ENCODE measurements around the gene TRMT5. TPM values are rescaled to one million over a fixed set of nuclear protein-coding genes. Genes with fewer than 3 reads are reported as not detected.
A peak's percentile ranks its signal among the peaks of the same experiment; 100 is the strongest.

Gene TRMT5, protein sequence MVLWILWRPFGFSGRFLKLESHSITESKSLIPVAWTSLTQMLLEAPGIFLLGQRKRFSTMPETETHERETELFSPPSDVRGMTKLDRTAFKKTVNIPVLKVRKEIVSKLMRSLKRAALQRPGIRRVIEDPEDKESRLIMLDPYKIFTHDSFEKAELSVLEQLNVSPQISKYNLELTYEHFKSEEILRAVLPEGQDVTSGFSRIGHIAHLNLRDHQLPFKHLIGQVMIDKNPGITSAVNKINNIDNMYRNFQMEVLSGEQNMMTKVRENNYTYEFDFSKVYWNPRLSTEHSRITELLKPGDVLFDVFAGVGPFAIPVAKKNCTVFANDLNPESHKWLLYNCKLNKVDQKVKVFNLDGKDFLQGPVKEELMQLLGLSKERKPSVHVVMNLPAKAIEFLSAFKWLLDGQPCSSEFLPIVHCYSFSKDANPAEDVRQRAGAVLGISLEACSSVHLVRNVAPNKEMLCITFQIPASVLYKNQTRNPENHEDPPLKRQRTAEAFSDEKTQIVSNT
- 8.5 and 19.0 TPM in 2 replicates for total RNA-seq

DNA sequence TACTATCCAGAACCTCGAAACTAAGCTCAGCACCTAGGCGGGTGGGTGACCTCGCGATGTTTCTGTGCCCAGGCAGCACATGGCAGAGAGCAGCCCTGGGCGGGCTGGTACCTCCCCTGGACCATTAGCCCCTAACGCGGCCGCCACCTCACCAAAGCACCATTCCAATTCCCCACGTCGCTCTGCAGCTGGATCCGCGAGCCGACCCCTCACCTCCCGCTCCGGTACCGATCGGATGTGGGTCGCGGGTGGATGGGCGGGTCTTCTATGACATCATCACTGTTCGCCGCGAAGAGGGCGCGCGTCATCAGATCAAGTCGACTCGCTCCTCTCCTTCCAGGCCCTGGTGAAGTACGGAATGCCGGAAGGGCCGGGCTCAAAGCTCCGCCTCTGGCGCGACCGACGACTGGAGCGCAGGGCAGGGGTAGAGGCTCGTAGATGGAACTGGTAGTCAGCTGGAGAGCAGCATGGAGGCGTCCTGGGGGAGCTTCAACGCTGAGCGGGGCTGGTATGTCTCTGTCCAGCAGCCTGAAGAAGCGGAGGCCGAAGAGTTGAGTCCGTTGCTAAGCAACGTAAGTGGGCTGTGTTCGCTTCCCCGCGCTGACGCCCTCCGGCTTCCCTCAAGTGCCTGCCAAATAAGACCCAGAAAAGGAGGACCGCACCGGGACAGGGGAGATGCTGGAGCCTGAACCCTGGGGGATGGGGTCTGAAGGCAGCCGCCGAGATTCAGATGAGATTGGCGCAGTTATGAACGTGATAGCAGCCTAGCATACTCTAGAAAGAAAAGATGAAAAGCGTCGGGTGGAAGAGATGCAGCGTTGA is at the start of gene TRMT5, which contains the start of gene SLC38A6:
Gene TRMT5, minus strand, starts transcription at position 269 of the 822 bp plus-strand sequence. Its CDS starts 106 bp downstream, at position 163.
Gene SLC38A6, plus strand, starts transcription at position 435 of the 822 bp plus-strand sequence. Its CDS starts 33 bp downstream, at position 468.
- Histone ChIP-seq H3K36me3 (ENCODE audit: control insufficient read depth, insufficient read depth, low read length) (no peaks in the 10 kb centered on the region), H3K27me3 (ENCODE audit: control insufficient read depth, insufficient read depth, low read length) (no peaks in the 10 kb centered on the region), H3K4me3 (ENCODE audit: low read depth, low read length) (peak within 1 kb of the TSS; percentile 70)
- peak; percentile 81 for DNase-seq (ENCODE audit: low read depth)
- TF ChIP-seq CTCF (IDR thresholded peaks at IDR 0.05; ENCODE audit: insufficient read depth, low read length, poor library complexity, severe bottlenecking) = no peak

- no peak for TF ChIP-seq CTCF (IDR thresholded peaks at IDR 0.05; ENCODE audit: insufficient read depth, low read length, poor library complexity, severe bottlenecking)
- H3K36me3 ChIP-seq (ENCODE audit: control insufficient read depth, insufficient read depth, low read length) = no peaks in the 10 kb centered on the region
- no peaks in the 10 kb centered on the region for H3K27me3 ChIP-seq (ENCODE audit: control insufficient read depth, insufficient read depth, low read length)
- DNase-seq (ENCODE audit: low read depth) = no peak
- H3K4me3 ChIP-seq (ENCODE audit: low read depth, low read length) = no peak overlapping the region
These were observed 45.6 kb upstream of the TRMT5 start for GRCh38 chr14:61026526-61026925.

- Histone ChIP-seq H3K4me3 (ENCODE audit: low read depth, low read length) (no peak overlapping the region), H3K27me3 (ENCODE audit: control insufficient read depth, insufficient read depth, low read length) (no peaks in the 10 kb centered on the region), H3K36me3 (ENCODE audit: control insufficient read depth, insufficient read depth, low read length) (no peaks in the 10 kb centered on the region)
- TF ChIP-seq CTCF (IDR thresholded peaks at IDR 0.05; ENCODE audit: insufficient read depth, low read length, poor library complexity, severe bottlenecking) = peak; percentile 84
- DNase-seq (ENCODE audit: low read depth) = peak; percentile 29
These were observed 44.7 kb upstream of the TRMT5 start for GRCh38 chr14:61025251-61026223.

- Histone ChIP-seq H3K36me3 (ENCODE audit: control insufficient read depth, insufficient read depth, low read length) (no peaks in the 10 kb centered on the region), H3K27me3 (ENCODE audit: control insufficient read depth, insufficient read depth, low read length) (no peaks in the 10 kb centered on the region), H3K4me3 (ENCODE audit: low read depth, low read length) (no peak overlapping the region)
- no peak for DNase-seq (ENCODE audit: low read depth)
- no peak for TF ChIP-seq CTCF (IDR thresholded peaks at IDR 0.05; ENCODE audit: insufficient read depth, low read length, poor library complexity, severe bottlenecking)
These were observed 38.7 kb upstream of the TRMT5 start for GRCh38 chr14:61019537-61019936.

DNA sequence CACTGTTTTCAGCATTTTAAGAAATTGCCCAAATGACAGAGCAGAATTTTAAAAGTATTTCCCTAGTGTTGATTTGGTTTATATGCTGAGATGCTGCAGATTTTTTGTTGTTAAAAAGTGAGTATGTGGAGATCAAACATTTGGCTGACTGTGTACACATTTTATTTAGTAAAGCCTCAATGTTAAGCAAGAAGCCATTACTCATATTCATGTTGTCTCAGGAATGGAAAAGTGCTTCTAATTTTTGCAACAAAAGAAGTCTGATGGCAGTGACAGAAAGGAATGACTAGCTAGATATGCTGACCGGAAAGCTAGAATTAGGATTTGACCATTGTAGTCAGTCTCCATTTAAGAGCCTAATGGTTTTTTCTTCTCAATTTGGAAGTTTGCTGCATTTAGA is 22.7 kb upstream of the TRMT5 start:
- H3K4me3 ChIP-seq (ENCODE audit: low read depth, low read length) = no peak overlapping the region
- DNase-seq (ENCODE audit: low read depth) = no peak
- H3K36me3 ChIP-seq (ENCODE audit: control insufficient read depth, insufficient read depth, low read length) = no peaks in the 10 kb centered on the region
- H3K27me3 ChIP-seq (ENCODE audit: control insufficient read depth, insufficient read depth, low read length) = no peaks in the 10 kb centered on the region
- TF ChIP-seq CTCF (IDR thresholded peaks at IDR 0.05; ENCODE audit: insufficient read depth, low read length, poor library complexity, severe bottlenecking) = no peak

All from kidney epithelial cell (primary cell).